ENCODE data around the gene CNTNAP3. TPM values are rescaled to one million over a fixed set of nuclear protein-coding genes. Genes with fewer than 3 reads are reported as not detected.

Gene CNTNAP3

Small RNA genes within 50 kb of the gene (small RNA-seq; reads per million reads assigned to genes)
- not detected for gene RN7SL640P

Data from skeletal muscle satellite cell (primary cell).